ENCODE results near the gene EXOC1. TPM values are rescaled to one million over a fixed set of nuclear protein-coding genes. Genes with fewer than 3 reads are reported as not detected.
A peak's percentile ranks its signal among the peaks of the same experiment; 100 is the strongest.

The EXOC1 gene
- total RNA-seq, 4 donors from 2014 or later, result 30.7 to 55.3 (median 36.9) TPM

DNA sequence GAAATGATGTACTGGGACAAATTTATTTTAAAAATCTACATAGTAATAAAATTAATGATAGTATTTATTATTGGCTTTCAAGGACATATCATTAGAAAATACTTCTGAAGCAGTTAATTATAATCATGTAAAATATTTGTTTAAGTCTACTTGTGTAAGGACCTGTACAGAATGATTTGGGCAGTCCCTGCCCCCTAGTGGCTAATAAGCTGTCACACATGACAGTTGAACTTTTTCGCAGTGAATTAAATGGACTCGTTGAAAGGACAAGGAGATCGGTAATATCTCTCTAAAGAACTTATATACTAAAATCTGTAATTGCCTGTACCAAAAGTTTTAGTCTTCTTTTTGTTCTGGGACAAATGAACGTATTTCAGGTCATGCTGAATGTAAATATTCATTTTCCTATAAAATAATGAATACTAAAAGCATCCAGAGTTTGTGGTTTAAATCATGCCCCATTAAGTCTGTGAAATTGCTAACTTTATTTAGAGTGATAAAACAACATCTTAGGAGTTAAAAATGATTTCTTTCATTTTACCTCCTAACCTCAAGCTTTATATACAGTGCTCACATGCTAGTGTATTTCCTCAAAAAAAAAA is 13.6 kb downstream of the EXOC1 start:
- DNase-seq (ENCODE audit: low spot score), result no peak
- TF ChIP-seq, protein P1, sequence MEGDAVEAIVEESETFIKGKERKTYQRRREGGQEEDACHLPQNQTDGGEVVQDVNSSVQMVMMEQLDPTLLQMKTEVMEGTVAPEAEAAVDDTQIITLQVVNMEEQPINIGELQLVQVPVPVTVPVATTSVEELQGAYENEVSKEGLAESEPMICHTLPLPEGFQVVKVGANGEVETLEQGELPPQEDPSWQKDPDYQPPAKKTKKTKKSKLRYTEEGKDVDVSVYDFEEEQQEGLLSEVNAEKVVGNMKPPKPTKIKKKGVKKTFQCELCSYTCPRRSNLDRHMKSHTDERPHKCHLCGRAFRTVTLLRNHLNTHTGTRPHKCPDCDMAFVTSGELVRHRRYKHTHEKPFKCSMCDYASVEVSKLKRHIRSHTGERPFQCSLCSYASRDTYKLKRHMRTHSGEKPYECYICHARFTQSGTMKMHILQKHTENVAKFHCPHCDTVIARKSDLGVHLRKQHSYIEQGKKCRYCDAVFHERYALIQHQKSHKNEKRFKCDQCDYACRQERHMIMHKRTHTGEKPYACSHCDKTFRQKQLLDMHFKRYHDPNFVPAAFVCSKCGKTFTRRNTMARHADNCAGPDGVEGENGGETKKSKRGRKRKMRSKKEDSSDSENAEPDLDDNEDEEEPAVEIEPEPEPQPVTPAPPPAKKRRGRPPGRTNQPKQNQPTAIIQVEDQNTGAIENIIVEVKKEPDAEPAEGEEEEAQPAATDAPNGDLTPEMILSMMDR (IDR thresholded peaks at IDR 0.05), result no peak
- peak; percentile 62 for ATAC-seq (ENCODE audit: low FRiP score)

DNA sequence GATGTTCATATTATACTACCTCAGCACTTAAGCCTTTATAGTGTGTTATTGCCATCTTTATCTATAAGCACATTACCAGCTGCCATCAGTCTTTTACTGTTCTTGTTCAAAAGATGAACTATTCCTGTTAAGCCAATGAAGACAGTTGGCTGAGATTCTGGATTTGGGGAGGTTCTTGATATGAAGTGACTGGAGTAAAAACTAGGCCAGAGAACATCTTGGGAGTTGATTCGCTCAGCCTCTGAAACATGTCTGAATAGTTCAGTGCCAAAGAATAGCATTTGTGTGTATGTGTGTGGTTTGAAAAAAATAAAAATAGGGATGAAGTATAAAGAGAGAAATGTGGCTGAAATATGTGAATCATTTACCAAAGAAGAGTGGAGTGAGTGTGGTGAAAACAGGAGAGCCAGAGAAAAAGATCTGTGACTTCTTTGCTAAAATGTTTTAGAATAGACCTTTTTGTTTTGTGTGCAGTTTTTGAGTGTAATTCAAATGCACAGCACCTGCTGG is 15.2 kb downstream of the EXOC1 start:
- ATAC-seq (ENCODE audit: low FRiP score), result no peak
- DNase-seq (ENCODE audit: low spot score), result no peak
- TF ChIP-seq, protein P1 (IDR thresholded peaks at IDR 0.05), result no peak

DNA sequence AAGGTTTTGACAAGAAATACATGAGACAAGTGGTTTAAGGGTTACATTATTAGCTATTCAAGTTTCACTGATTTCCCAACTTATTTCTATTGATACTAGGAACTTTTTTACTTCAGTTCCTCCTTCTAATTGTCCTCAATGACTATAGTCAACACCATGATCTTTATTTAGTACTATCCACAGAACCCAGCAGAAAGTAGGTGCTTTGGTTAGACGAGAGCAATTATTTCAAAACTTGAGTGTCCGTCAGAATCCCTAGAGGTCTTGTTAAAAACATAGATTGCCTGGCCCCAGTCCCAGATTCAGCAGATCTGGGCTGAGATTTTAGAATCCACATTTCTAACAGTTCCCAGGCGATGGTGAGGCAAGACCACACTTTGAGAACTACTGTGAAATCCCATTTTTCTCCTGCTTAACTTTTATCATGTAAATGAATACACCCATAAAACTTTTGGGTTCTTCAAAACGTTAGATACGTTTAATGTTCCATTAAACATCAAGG is 17.9 kb downstream of the EXOC1 start:
- no peak for ATAC-seq (ENCODE audit: low FRiP score)

DNA sequence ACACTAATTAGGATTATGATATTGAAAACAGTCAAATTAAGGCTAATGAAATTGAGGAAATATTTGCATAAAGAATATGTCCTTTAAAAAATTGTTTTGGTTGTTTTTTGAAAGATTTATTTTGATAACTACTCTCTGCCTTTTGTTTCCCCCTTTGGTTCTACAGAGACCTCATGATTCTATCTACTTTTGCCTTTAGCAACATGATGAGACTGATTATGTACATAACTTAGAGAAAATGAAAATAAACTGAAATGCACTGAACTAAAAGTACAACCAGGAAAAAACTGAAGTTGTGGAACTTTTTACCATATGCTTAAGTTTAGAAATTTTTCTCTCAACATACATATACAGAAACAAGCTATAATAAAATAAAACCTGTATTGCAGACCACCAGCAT is 21.4 kb downstream of the EXOC1 start:
- ATAC-seq (ENCODE audit: low FRiP score), result no peak
- no peak for DNase-seq (ENCODE audit: low spot score)
- TF ChIP-seq, protein P1 (IDR thresholded peaks at IDR 0.05), result no peak

More for the DNA sequence above, 17.9 kb downstream of the EXOC1 start:
- TF ChIP-seq, protein P1 (IDR thresholded peaks at IDR 0.05), result no peak
- DNase-seq (ENCODE audit: low spot score), result no peak

DNA sequence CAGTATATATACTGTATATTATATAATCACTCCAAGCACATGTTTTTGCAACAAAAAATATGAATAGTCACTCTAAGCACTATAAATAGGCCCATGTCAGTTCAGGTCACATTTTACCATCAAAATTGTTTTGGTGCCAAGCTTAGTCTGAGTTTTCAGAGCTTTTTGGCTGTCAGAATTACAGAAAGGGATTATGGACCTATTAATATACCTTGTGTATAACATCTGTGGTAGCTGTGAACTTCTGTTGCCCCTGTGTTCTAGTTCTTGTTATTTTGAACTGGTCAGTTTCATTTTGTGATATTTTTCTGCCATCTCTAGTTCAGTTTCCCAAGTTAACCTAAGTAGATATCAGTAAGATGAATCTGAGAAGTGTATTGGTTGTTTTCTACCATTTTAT is 22.9 kb downstream of the EXOC1 start:
- ATAC-seq (ENCODE audit: low FRiP score) (no peak), DNase-seq (ENCODE audit: low spot score) (no peak)
- TF ChIP-seq, protein P1 (IDR thresholded peaks at IDR 0.05), result no peak

DNA sequence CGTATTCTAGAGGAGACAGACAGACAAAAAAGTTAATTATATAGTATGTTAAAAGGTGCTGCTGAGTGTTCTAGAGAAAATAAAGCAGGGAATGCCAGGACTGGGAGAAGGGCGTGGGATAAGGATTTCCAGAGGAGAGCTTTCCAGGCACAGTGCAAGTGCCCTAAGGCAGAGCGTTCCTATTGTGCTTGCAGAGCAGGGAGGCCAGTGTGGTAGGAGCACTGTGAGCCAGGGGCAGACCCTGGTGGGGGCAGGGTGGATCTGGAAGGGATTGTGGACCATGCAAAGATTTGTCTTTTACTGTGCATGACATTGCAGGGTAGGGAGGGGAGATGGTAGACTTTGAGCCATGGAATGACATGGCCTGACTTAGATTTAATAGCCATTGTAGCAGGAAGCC is 25.8 kb downstream of the EXOC1 start:
- TF ChIP-seq, protein P1 (IDR thresholded peaks at IDR 0.05), result no peak
- DNase-seq (ENCODE audit: low spot score) (no peak), ATAC-seq (ENCODE audit: low FRiP score) (no peak)

DNA sequence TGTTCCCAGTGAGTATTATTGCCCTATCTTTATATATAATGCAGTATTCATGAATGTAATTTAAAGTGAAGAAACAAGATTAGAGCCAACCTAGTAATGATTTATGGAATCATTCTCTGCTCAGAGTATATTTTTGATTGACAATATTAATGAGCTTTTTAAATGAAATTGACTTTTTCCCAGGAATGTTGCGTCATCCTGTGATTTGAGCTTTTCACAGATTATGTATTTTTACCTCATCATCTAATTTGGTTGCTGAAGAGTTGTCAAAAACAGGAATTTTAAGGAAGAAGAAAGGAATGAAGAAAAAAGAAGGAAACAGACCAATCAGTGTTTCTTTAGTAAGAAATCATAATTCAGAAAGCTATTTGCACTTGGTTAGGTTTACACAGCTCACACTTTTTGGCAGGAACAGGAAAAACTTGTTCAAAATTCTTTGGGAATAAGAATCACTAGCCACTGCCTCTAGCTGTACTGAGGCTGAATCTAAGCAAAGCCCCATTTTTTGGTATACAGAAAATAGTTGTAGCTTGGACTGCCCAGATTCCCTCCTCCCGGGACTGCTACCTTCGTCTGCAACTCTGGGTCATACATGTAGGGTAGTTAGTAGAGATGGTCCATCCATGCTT is 27.3 kb downstream of the EXOC1 start:
- DNase-seq (ENCODE audit: low spot score) (no peak), ATAC-seq (ENCODE audit: low FRiP score) (no peak)
- TF ChIP-seq, protein P1 (IDR thresholded peaks at IDR 0.05), result no peak
